MG63 (cell line): ENCODE measurements around the gene VPS41. TPM values are rescaled to one million over a fixed set of nuclear protein-coding genes. Genes with fewer than 3 reads are reported as not detected.

Source experiments
- DNase-seq: peaks from one replicate; pipeline ENCODE4 v3.0.0-alpha.2; 2020
- H3K27me3 ChIP-seq: fragments of 250-450 bp; sonication (Bioruptor Pico); 2 replicates; pipeline ENCODE4 v1.5.1; 2020; ENCODE audit warnings: mild to moderate bottlenecking, moderate library complexity
- H3K36me3 ChIP-seq: fragments of 250-450 bp; sonication (Bioruptor Pico); 2 replicates; pipeline ENCODE4 v1.5.1; 2020; ENCODE audit warnings: mild to moderate bottlenecking, moderate library complexity
- H3K4me3 ChIP-seq: fragments of 250-450 bp; sonication (Bioruptor Pico); 2 replicates; pipeline ENCODE4 v1.5.1; 2020; ENCODE audit warnings: mild to moderate bottlenecking, moderate library complexity
- H3K9me3 ChIP-seq: fragments of 250-450 bp; sonication (Bioruptor Pico); 2 replicates; pipeline ENCODE4 v1.5.1; 2020; ENCODE audit warnings: mild to moderate bottlenecking, moderate library complexity
- total RNA-seq: library from RNA; depleted of rRNA; stranded (reverse); fragments of >200 nt; shearing (Covaris generic); gene quantifications from 2 replicates; pipeline ENCODE4 v1.2.3, GENCODE V29; 2014; ENCODE audit warnings: low replicate concordance

VPS41 gene
- total RNA-seq, 1 experiment from 2014 or later = 4.8 TPM

GRCh38 chr7:38744746-38745145 is 164.2 kb downstream of the VPS41 start:
- Histone ChIP-seq H3K9me3 (no peaks in the 10 kb centered on the region), H3K4me3 (no peak overlapping the region), H3K27me3 (no peaks in the 10 kb centered on the region), H3K36me3 (no peaks in the 10 kb centered on the region)
- DNase-seq = peak; percentile 9

- H3K9me3 ChIP-seq = no peaks in the 10 kb centered on the region
- no peak for DNase-seq
- no peaks in the 10 kb centered on the region for H3K27me3 ChIP-seq
- H3K4me3 ChIP-seq = no peak overlapping the region
- no peaks in the 10 kb centered on the region for H3K36me3 ChIP-seq
These were observed 165.1 kb downstream of the VPS41 start for GRCh38 chr7:38743899-38744298.

DNA sequence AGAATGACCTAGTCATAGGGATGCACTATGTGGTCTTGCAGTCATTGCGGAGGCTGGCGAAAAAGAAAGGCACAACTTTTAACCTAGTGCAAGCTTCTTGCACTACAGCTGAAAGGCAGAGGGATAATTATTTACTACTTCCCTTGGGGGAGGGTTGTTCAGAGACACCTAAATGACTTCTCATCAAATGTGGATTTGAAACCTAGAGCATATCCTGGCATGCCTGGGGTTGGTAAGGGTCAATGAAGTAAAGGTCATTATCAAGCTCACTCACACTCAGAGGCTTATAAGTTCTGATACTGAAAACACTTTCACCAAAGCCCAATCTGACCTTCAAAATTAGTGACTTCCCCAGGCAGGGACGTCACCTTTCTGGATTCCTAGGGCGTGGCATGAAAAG is 168.9 kb downstream of the VPS41 start:
- Histone ChIP-seq H3K9me3 (no peaks in the 10 kb centered on the region), H3K27me3 (no peaks in the 10 kb centered on the region), H3K36me3 (no peaks in the 10 kb centered on the region), H3K4me3 (no peak overlapping the region)
- no peak for DNase-seq

- Histone ChIP-seq H3K9me3 (no peaks in the 10 kb centered on the region), H3K36me3 (no peaks in the 10 kb centered on the region), H3K4me3 (no peak overlapping the region), H3K27me3 (no peaks in the 10 kb centered on the region)
- DNase-seq = peak; percentile 28
These were observed 172.9 kb downstream of the VPS41 start for GRCh38 chr7:38736138-38736537.

DNA sequence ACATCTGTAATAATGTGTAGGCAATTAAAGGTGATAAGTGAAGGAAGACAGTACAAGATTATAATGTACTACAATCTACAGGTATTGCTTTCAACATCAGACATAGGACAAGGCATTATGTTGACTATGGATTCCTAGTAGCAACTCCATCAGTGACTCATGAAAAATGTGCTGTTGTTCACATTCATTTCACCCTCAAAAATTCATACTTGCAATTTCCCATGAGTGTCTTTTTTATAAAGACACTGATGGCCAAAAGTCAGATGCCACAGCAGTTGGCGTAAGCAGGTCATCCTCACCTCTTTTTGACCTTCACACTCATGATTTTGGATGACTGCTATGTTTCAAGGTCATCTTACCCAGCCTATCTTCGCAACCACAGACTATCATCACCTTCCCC is 177.8 kb downstream of the VPS41 start:
- H3K9me3 ChIP-seq = no peaks in the 10 kb centered on the region
- DNase-seq = no peak
- H3K36me3 ChIP-seq = no peaks in the 10 kb centered on the region
- no peaks in the 10 kb centered on the region for H3K27me3 ChIP-seq
- H3K4me3 ChIP-seq = no peak overlapping the region

DNA sequence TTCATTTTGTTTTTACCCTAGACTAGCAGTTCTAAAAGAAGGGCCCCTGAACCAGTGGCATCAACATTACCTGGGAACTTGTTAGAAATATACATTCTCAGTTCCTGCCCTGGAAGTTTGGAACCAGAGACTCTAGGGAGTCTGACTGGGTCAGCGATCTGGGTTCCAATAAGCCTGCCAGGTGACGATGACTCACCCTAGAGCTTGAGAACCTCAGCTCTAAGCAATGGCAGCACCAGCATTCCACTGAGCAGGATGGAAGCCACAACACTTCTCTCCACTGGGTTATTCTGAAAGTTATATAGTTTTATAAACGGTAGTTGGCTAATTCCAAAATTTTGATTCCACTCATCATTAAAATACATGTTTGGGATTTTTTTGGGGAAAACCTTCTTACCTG is 180.8 kb downstream of the VPS41 start:
- H3K27me3 ChIP-seq = no peaks in the 10 kb centered on the region
- H3K36me3 ChIP-seq = no peaks in the 10 kb centered on the region
- no peaks in the 10 kb centered on the region for H3K9me3 ChIP-seq
- peak; percentile 22 for DNase-seq
- H3K4me3 ChIP-seq = no peak overlapping the region

- H3K9me3 ChIP-seq = no peaks in the 10 kb centered on the region
- H3K4me3 ChIP-seq = no peak overlapping the region
- DNase-seq = no peak
- H3K27me3 ChIP-seq = no peaks in the 10 kb centered on the region
- no peaks in the 10 kb centered on the region for H3K36me3 ChIP-seq
These were observed 181.6 kb downstream of the VPS41 start for GRCh38 chr7:38727184-38727940.

DNA sequence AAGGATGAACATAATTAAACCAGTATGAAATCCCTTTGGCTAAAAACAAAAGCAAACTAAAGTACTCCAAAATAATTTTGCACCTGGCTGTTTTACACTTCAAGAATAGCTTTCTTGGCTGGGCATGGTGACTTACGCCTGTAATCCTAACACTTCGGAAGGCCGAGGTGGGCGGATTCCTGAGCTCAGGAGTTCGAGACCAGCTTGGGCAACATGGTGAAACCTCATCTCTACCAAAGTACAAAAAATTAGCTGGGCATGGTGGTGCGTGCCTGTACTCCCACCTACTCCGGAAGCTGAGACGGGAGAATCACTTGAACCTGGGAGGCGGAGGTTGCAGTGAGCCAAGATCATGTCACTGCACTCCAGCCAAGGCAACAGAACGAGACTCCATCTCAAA is 185.7 kb downstream of the VPS41 start:
- no peaks in the 10 kb centered on the region for H3K36me3 ChIP-seq
- H3K27me3 ChIP-seq = no peaks in the 10 kb centered on the region
- H3K9me3 ChIP-seq = no peaks in the 10 kb centered on the region
- H3K4me3 ChIP-seq = no peak overlapping the region
- DNase-seq = no peak

- H3K36me3 ChIP-seq = no peaks in the 10 kb centered on the region
These were observed 192.6 kb downstream of the VPS41 start for GRCh38 chr7:38716397-38716796.

DNA sequence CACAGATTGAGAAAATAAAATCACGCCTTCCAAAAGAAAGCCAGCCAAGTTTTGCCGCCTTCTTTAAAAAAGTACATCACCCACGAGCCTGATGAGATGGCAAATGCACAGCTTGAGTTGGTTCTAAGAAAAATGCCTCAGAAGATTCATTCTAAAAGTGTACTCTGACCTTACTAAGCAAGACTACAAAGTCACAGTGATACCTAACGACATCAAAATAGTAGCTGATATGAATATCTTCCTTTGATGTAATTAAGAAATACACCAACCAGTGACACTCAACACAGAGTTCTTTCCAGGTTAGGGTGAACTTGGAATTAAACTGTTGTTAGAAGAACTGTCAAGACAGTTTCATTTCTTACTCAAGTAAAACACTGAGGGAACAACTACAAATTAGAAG is 199.9 kb downstream of the VPS41 start:
- Histone ChIP-seq H3K4me3 (no peak overlapping the region), H3K27me3 (no peaks in the 10 kb centered on the region), H3K9me3 (no peaks in the 10 kb centered on the region), H3K36me3 (no peaks in the 10 kb centered on the region)
- no peak for DNase-seq

More at GRCh38 chr7:38716397-38716796, 192.6 kb downstream of the VPS41 start:
- no peak for DNase-seq
- Histone ChIP-seq H3K9me3 (no peaks in the 10 kb centered on the region), H3K27me3 (no peaks in the 10 kb centered on the region), H3K4me3 (no peak overlapping the region)

DNA sequence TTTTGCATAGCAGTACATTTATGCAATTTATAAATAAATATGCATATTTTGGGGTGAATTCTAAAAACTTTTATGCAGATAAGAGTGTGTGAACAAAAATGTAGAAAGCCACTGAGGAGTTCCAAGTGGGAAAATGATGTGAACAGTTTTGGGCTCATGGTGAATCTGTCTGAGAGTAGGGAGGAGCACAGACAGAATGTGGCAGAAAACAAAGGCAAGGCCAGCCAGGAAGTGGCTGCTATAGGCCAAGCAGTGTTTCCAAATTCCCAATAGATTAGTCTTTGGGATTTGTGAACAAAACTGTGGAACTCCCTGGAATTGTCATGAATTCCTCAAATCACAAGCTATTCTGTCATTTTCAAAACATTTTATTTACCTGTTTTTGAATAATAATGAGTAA is 204.2 kb downstream of the VPS41 start:
- H3K4me3 ChIP-seq = no peak overlapping the region
- no peaks in the 10 kb centered on the region for H3K27me3 ChIP-seq
- no peak for DNase-seq
- H3K9me3 ChIP-seq = no peaks in the 10 kb centered on the region
- no peaks in the 10 kb centered on the region for H3K36me3 ChIP-seq

DNA sequence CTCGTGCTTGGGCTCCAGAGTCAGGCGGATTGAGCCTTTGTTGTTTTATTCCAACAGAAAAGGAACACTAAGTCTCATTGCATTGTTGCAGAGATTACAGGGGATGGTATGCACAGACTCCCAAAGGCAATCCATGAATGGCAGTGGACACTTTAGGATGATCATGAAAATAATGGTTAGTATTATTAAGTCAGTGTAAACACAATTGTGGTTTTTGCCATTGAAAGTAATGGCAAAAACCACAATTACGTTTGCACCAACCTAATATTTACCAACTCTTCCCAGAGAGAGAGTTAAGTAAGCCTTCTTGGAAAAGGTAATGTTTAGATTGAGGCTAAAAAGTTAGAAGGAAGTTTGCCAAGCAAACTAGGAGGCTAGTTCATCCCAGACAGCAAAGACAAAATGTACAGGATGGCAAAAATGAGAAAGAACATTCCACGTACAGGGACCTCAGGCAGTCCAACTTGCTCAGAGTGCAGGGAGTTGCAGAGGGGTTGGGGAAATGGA is 204.9 kb downstream of the VPS41 start:
- no peaks in the 10 kb centered on the region for H3K36me3 ChIP-seq
- DNase-seq = no peak
- H3K9me3 ChIP-seq = no peaks in the 10 kb centered on the region
- no peak overlapping the region for H3K4me3 ChIP-seq
- H3K27me3 ChIP-seq = no peaks in the 10 kb centered on the region

DNA sequence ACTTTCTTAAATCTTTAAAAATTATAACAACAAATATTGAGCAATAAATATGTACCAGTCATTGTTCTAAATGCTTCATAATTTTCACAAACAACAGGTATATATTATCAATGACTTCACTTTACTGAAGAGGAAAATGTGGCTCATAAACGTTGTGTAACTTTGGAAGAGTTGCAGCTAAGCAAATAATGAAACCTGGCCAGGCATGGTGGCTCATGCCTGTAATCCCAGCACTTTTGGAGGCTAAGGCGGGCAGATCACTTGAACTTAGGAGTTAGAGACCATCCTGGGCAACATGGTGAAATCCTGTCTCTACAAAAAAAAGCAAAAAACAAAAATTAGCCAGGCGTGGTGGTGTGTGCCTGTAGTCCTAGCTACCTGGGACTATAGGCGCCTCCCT is 205.9 kb downstream of the VPS41 start:
- H3K9me3 ChIP-seq = no peaks in the 10 kb centered on the region
- no peak overlapping the region for H3K4me3 ChIP-seq
- no peaks in the 10 kb centered on the region for H3K36me3 ChIP-seq
- DNase-seq = no peak
- no peaks in the 10 kb centered on the region for H3K27me3 ChIP-seq

- no peaks in the 10 kb centered on the region for H3K27me3 ChIP-seq
These were observed 206.9 kb downstream of the VPS41 start for GRCh38 chr7:38702002-38702535.

DNA sequence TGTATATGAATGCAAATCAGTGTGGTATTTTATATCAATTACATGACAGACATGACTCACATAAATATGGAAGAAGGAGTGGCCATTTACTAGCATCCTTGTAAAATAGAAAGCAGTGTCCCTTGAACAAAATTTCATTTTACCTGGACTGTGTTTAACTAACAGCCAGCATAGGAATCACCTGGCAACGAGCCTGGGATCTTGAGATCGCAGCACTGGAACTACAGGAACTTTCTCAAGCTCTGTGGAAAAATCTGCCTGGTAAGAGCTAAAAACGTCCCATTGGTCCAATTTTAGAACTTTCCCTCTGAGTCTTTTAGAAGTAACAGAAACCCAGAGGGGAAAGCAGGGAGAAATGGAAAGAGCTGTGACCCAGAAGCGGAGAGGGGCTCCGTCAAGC is 208.9 kb downstream of the VPS41 start:
- no peaks in the 10 kb centered on the region for H3K36me3 ChIP-seq
- H3K9me3 ChIP-seq = no peaks in the 10 kb centered on the region
- no peaks in the 10 kb centered on the region for H3K27me3 ChIP-seq
- no peak for DNase-seq
- H3K4me3 ChIP-seq = no peak overlapping the region

More at GRCh38 chr7:38702002-38702535, 206.9 kb downstream of the VPS41 start:
- Histone ChIP-seq H3K36me3 (no peaks in the 10 kb centered on the region), H3K4me3 (no peak overlapping the region), H3K9me3 (no peaks in the 10 kb centered on the region)
- DNase-seq = no peak

- H3K4me3 ChIP-seq = no peak overlapping the region
- H3K36me3 ChIP-seq = no peaks in the 10 kb centered on the region
- no peaks in the 10 kb centered on the region for H3K9me3 ChIP-seq
These were observed 209.5 kb downstream of the VPS41 start for GRCh38 chr7:38699471-38699870.

GRCh38 chr7:38694326-38694725 is 214.7 kb downstream of the VPS41 start:
- no peak for DNase-seq
- Histone ChIP-seq H3K27me3 (no peaks in the 10 kb centered on the region), H3K9me3 (no peaks in the 10 kb centered on the region), H3K4me3 (no peak overlapping the region), H3K36me3 (no peaks in the 10 kb centered on the region)

More at GRCh38 chr7:38699471-38699870, 209.5 kb downstream of the VPS41 start:
- no peaks in the 10 kb centered on the region for H3K27me3 ChIP-seq
- DNase-seq = no peak

- Histone ChIP-seq H3K9me3 (no peaks in the 10 kb centered on the region), H3K36me3 (no peaks in the 10 kb centered on the region), H3K4me3 (no peak overlapping the region), H3K27me3 (no peaks in the 10 kb centered on the region)
- DNase-seq = no peak
These were observed 222.1 kb downstream of the VPS41 start for GRCh38 chr7:38686888-38687287.
